ENCODE measurements around the gene THAP8. TPM values are rescaled to one million over a fixed set of nuclear protein-coding genes. Genes with fewer than 3 reads are reported as not detected.
"Not testable (repeated sequence)": the region's sequence is repeated elsewhere in the genome, so short reads cannot be mapped to it uniquely, and the experiment has no call there.

The THAP8 gene
- total RNA-seq, 2 experiments from 2014 or later, result 6.1 to 7.0 TPM

DNA sequence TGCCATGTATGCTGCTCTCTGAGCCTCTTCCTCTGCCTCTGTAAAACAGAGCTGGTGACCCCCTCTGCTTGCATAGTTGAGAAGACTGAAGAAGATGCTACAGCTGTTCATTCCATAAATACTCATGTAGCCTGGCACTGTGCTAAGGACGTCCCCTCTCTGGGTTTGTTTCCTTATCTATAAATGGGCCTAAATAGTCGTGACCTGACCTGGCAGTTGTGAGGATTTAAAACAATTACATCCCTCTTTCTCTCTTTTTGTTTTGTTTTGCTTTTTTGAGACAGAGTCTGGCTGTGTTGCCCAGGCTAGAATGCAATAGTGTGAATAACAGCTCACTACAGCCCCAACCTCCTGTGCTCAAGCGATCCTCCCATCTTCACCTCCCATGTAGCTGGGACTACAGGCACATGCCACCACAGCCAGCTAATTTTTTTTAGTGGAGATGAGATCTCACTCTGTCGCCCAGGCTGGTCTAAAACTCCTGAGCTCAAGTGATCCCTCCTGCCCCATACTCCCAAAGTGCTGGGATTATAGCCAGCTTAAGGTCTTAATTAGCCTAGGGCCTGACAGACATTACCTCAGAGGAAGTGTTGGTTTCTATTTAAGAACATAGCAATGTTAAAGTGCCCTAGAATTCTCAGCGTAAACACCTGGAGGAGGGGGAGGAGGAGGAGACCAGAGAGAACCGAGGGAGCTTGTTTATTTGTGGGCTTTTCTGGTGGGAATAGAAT lies 5.3 kb upstream of the THAP8 start:
- CTCF ChIA-PET, result no interaction called here
- DNase-seq, result no peak
- POLR2A ChIA-PET, result no interaction called here
- Mint-ChIP-seq H3K36me3 (ENCODE audit: low read depth) (peaks cover 42% of the 10 kb centered on the region), H3K9me3 (no peaks in the 10 kb centered on the region), H3K4me1 (peaks cover 27% of the 10 kb centered on the region), H3K4me3 (no peak overlapping the region), H3K27ac (no peak overlapping the region), H3K27me3 (no peaks in the 10 kb centered on the region)

GRCh38 chr19:36058481-36059179 lies 4.5 kb upstream of the THAP8 start:
- no peak for DNase-seq
- Mint-ChIP-seq H3K4me1 (peaks cover 30% of the 10 kb centered on the region), H3K36me3 (ENCODE audit: low read depth) (peaks cover 39% of the 10 kb centered on the region), H3K9me3 (no peaks in the 10 kb centered on the region), H3K27ac (peak overlapping the region; percentile 25), H3K27me3 (no peaks in the 10 kb centered on the region), H3K4me3 (no peak overlapping the region)
- ChIA-PET POLR2A (no interaction called here), CTCF (no interaction called here)

- POLR2A ChIA-PET, result interaction anchor here (0.7 kb wide), 1 partner anchor 109 kb away, joined by 3 read pairs; no protein-coding TSS in a partner anchor
- H3K9me3 Mint-ChIP-seq, result no peaks in the 10 kb centered on the region
- CTCF ChIA-PET, result interaction anchor here (0.6 to 1.1 kb wide), 3 partner anchors 14 to 88 kb away, joined by 3 read pairs; no protein-coding TSS in a partner anchor
- H3K27ac Mint-ChIP-seq, result peak within 1 kb of the TSS; percentile 97
- H3K4me1 Mint-ChIP-seq, result peaks cover 46% of the 10 kb centered on the region
- no peaks in the 10 kb centered on the region for H3K27me3 Mint-ChIP-seq
- H3K4me3 Mint-ChIP-seq, result peak within 1 kb of the TSS; percentile 98
- peaks cover 29% of the 10 kb centered on the region for H3K36me3 Mint-ChIP-seq (ENCODE audit: low read depth)
- peak; percentile 95 for DNase-seq
These were observed 925 bp upstream of the THAP8 start, which contains the start of gene WDR62 for GRCh38 chr19:36054733-36055686. Gene WDR62, plus strand, starts transcription at chr19:36054897. Its CDS starts 75 bp downstream, at chr19:36054972.

- ChIA-PET CTCF (no interaction called here), POLR2A (no interaction called here)
- no peak overlapping the region for H3K4me3 Mint-ChIP-seq
- no peak for DNase-seq
- peaks cover 33% of the 10 kb centered on the region for H3K4me1 Mint-ChIP-seq
- no peak overlapping the region for H3K27ac Mint-ChIP-seq
- no peaks in the 10 kb centered on the region for H3K27me3 Mint-ChIP-seq
- peaks cover 11% of the 10 kb centered on the region for H3K36me3 Mint-ChIP-seq (ENCODE audit: low read depth)
- H3K9me3 Mint-ChIP-seq, result no peaks in the 10 kb centered on the region
These were observed 2.4 kb downstream of the THAP8 start for GRCh38 chr19:36051637-36052036.

GRCh38 chr19:36051236-36051635 lies 2.8 kb downstream of the THAP8 start:
- ChIA-PET POLR2A (no interaction called here), CTCF (no interaction called here)
- DNase-seq, result no peak
- Mint-ChIP-seq H3K9me3 (no peaks in the 10 kb centered on the region), H3K4me3 (no peak overlapping the region), H3K4me1 (peaks cover 29% of the 10 kb centered on the region), H3K27ac (no peak overlapping the region), H3K27me3 (no peaks in the 10 kb centered on the region), H3K36me3 (ENCODE audit: low read depth) (peaks cover 8% of the 10 kb centered on the region)

- H3K4me3 Mint-ChIP-seq, result no peak overlapping the region
- H3K27me3 Mint-ChIP-seq, result no peaks in the 10 kb centered on the region
- peaks cover 11% of the 10 kb centered on the region for H3K36me3 Mint-ChIP-seq (ENCODE audit: low read depth)
- DNase-seq, result no peak
- H3K4me1 Mint-ChIP-seq, result peaks cover 19% of the 10 kb centered on the region
- H3K27ac Mint-ChIP-seq, result no peak overlapping the region
- CTCF ChIA-PET, result interaction anchor here (0.6 kb wide), 1 partner anchor 114 kb away, joined by 3 read pairs; no protein-coding TSS in a partner anchor
- no peaks in the 10 kb centered on the region for H3K9me3 Mint-ChIP-seq
- POLR2A ChIA-PET, result interaction anchor here (0.6 to 0.7 kb wide), 2 partner anchors 53 to 167 kb away, joined by 3 read pairs; no protein-coding TSS in a partner anchor
These were observed 4.9 kb downstream of the THAP8 start for GRCh38 chr19:36049080-36049698.

DNA sequence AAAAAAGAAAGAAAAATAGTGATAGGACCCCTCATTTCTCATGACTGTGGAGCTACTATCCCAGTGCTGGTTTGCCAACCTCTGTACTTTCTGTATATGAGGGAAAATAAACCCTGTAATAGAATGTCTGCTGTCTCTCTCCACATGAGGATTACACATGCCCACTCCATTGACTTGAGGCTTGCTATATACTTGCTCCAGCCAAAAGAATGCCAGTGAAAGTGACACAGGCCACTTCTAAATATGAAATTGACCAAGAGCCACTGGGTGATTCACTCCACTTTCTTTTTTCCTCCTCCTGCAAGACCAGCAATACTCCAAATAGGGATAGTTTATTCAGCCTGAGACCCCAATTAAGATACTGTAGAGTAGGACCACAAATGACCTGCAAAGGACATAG lies 6.2 kb downstream of the THAP8 start:
- peaks cover 11% of the 10 kb centered on the region for H3K36me3 Mint-ChIP-seq (ENCODE audit: low read depth)
- H3K9me3 Mint-ChIP-seq, result no peaks in the 10 kb centered on the region
- H3K27me3 Mint-ChIP-seq, result no peaks in the 10 kb centered on the region
- DNase-seq, result no peak
- peaks cover 15% of the 10 kb centered on the region for H3K4me1 Mint-ChIP-seq
- ChIA-PET CTCF (interaction anchor here (0.8 to 1.3 kb wide), 2 partner anchors 10 to 14 kb away, joined by 3 read pairs; no protein-coding TSS in a partner anchor), POLR2A (no interaction called here)
- H3K27ac Mint-ChIP-seq, result no peak overlapping the region
- no peak overlapping the region for H3K4me3 Mint-ChIP-seq

DNA sequence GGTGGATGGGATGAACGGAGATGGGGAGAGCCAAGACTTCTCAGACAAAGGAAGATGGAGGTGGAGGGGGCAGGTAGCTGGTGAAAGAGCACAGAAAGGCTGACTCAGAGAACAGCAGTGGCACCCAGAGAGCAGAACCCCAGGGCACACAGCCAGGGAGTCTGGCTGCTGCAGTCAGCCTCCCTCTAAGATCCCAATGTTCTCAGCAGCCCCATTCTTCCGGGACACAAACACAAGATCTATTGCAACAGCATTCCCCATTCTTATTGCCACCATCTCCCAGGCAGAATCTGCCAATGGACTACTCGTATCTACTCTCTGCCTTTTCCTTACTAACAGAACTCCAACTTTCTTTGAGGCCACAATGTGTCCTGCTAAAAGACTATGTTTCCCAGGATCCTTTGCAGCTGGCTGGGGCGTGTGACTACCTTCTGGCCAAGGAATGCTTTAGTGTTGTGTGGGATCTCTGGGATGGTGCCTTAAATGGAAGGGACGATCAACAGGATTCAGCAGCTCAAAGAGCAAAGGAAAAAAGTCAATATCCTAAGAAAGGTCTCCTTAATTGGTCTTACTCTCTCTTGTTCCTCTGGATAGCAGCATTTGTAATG lies 7.5 kb downstream of the THAP8 start:
- Mint-ChIP-seq H3K36me3 (ENCODE audit: low read depth) (peaks cover 8% of the 10 kb centered on the region), H3K27ac (no peak overlapping the region), H3K9me3 (no peaks in the 10 kb centered on the region), H3K4me1 (peaks cover 9% of the 10 kb centered on the region), H3K27me3 (no peaks in the 10 kb centered on the region), H3K4me3 (no peak overlapping the region)
- DNase-seq, result no peak
- POLR2A ChIA-PET, result no interaction called here
- CTCF ChIA-PET, result interaction anchor here (0.7 to 1.3 kb wide), 2 partner anchors 15 to 67 kb away, joined by 3 read pairs; no protein-coding TSS in a partner anchor

GRCh38 chr19:36043952-36044351 lies 10.1 kb downstream of the THAP8 start:
- H3K27me3 Mint-ChIP-seq, result no peaks in the 10 kb centered on the region

GRCh38 chr19:36041831-36042230 lies 12.3 kb downstream of the THAP8 start:
- CTCF ChIA-PET, result no interaction called here
- H3K27me3 Mint-ChIP-seq, result no peaks in the 10 kb centered on the region
- H3K36me3 Mint-ChIP-seq (ENCODE audit: low read depth), result peaks cover 10% of the 10 kb centered on the region
- POLR2A ChIA-PET, result no interaction called here
- no peaks in the 10 kb centered on the region for H3K9me3 Mint-ChIP-seq
- DNase-seq, result no peak
- H3K4me3 Mint-ChIP-seq, result no peak overlapping the region
- no peak overlapping the region for H3K27ac Mint-ChIP-seq
- peaks cover 9% of the 10 kb centered on the region for H3K4me1 Mint-ChIP-seq

More at GRCh38 chr19:36043952-36044351, 10.1 kb downstream of the THAP8 start:
- ChIA-PET CTCF (interaction anchor here (0.8 kb wide), 1 partner anchor 10 kb away, joined by 3 read pairs; the partner anchor contains the start of gene THAP8), POLR2A (no interaction called here)
- no peak for DNase-seq
- Mint-ChIP-seq H3K27ac (no peak overlapping the region), H3K4me3 (no peak overlapping the region), H3K9me3 (no peaks in the 10 kb centered on the region), H3K36me3 (ENCODE audit: low read depth) (peaks cover 7% of the 10 kb centered on the region), H3K4me1 (no peaks in the 10 kb centered on the region)

DNA sequence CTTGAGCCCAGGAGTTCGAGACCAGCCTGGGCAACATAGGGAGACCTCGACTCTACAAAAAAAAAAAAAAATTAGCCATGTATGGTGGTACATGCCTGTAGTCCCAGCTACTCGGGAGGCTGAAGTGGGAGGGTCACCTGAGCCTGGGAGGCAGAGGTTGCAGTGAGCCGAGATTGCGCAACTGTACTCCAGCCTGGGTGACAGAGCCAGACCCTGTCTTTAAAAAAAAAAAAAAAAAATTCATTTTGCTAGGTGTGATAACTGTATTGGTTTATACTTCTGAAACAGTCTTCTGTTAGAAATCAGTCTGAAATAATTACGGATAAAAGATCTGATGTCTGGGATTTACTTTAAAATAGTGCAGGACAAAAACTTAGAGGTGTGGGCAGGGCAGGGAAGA lies 13.0 kb downstream of the THAP8 start:
- DNase-seq; H3K4me3 Mint-ChIP-seq; H3K36me3 Mint-ChIP-seq (ENCODE audit: low read depth); POLR2A ChIA-PET; H3K27me3 Mint-ChIP-seq; H3K27ac Mint-ChIP-seq; H3K9me3 Mint-ChIP-seq: not testable (repeated sequence)
- H3K4me1 Mint-ChIP-seq, result peaks cover 12% of the 10 kb centered on the region
- CTCF ChIA-PET, result interaction anchor here (0.6 kb wide), 1 partner anchor 14 kb away, joined by 3 read pairs; no protein-coding TSS in a partner anchor

DNA sequence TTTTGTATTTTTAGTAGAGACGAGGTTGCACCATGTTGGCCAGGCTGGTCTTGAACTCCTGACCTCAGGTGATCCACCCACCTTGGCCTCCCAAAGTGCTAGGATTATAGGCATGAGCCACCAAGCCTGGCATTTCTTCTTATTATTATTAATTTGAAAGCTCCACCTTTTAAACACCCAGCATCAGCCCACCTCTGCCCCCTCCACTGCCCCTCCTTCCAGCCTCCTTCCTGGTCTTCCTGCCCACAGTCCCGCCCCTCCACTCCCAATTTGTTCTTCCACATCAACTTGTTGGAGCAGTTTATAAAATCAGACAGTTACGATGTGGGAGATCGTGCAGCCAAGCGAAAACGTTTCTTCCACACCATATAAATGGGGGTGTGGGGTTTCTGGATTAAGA lies 13.6 kb downstream of the THAP8 start:
- CTCF ChIA-PET, result no interaction called here
- Mint-ChIP-seq H3K27me3 (no peaks in the 10 kb centered on the region), H3K4me3 (no peak overlapping the region), H3K27ac (no peak overlapping the region), H3K9me3 (no peaks in the 10 kb centered on the region), H3K4me1 (peaks cover 18% of the 10 kb centered on the region), H3K36me3 (ENCODE audit: low read depth) (peaks cover 11% of the 10 kb centered on the region)
- POLR2A ChIA-PET, result no interaction called here
- DNase-seq, result no peak
